Measurements from ENCODE around the gene OR51A7.

The OR51A7 gene

GRCh38 chr11:4957396-4957795 is 53.8 kb downstream of the OR51A7 start:
- no peak for DNase-seq (ENCODE audit: low spot score)
